PC-3 (cell line): Measurements from ENCODE around the gene FXYD3. TPM values are rescaled to one million over a fixed set of nuclear protein-coding genes. Genes with fewer than 3 reads are reported as not detected.

Experiments used
- ATAC-seq: fragments of 200-7000 bp; cut with Tn5 transposase; 2 replicates; pipeline ENCODE4 v1.9.1; 2020; ENCODE audit warnings: mild to moderate bottlenecking, moderate library complexity
- BruUV-seq: library from RNA; stranded (reverse); fragments of 400-500 nt; replicated peaks from 2 replicates; lab custom pipeline; 2021; lab: Mats Ljungman, UMichigan
- CTCF ChIA-PET: fragments of 300-600 bp; sonication (Branson Sonifier 250); formaldehyde crosslinking; loops from one replicate; lab custom pipeline; 2022; ENCODE audit warnings: antibody characterized with exemption; lab: Charles Lee
- POLR2A ChIA-PET: fragments of 300-600 bp; sonication (Branson Sonifier 250); formaldehyde crosslinking; loops from one replicate; lab custom pipeline; 2022; ENCODE audit warnings: antibody characterized with exemption; ENCODE audit not compliant: unreplicated experiment; lab: Charles Lee
- DNase-seq: peaks from one replicate; pipeline ENCODE4 v3.0.0-alpha.2; 2015
- H2AFZ ChIP-seq: fragments of 300-600 bp; sonication (generic); 2 replicates; pipeline ENCODE4 v1.6.0; 2016; ENCODE audit warnings: antibody characterized with exemption, low read length
- H3F3A ChIP-seq: fragments of 300-600 bp; sonication (generic); one replicate; pipeline ENCODE4 v1.6.0; 2017; ENCODE audit warnings: antibody characterized with exemption, low read length, control low read depth, mild to moderate bottlenecking; ENCODE audit not compliant: unreplicated experiment
- H3K27ac ChIP-seq: fragments of 300-600 bp; sonication (generic); 2 replicates; pipeline ENCODE4 v1.5.1; 2016; ENCODE audit warnings: mild to moderate bottlenecking, low read length
- H3K27me3 ChIP-seq: fragments of 300-600 bp; sonication (generic); 2 replicates; pipeline ENCODE4 v1.6.1; 2016; ENCODE audit warnings: low read length, mixed read lengths
- H3K36me3 ChIP-seq: fragments of 300-600 bp; sonication (generic); 2 replicates; pipeline ENCODE4 v1.6.1; 2016; ENCODE audit warnings: low read depth, mixed run types, low read length, mixed read lengths
- H3K4me1 ChIP-seq: fragments of 300-600 bp; sonication (generic); 2 replicates; pipeline ENCODE4 v1.5.1; 2016; ENCODE audit warnings: low read length; ENCODE audit not compliant: insufficient read depth
- H3K4me2 ChIP-seq: fragments of 300-600 bp; sonication (generic); 2 replicates; pipeline ENCODE4 v1.6.0; 2016; ENCODE audit warnings: low read length
- H3K4me3 ChIP-seq: fragments of 300-600 bp; sonication (generic); 2 replicates; pipeline ENCODE4 v1.5.1; 2016; ENCODE audit warnings: mild to moderate bottlenecking, low read length, mixed read lengths
- H3K79me2 ChIP-seq: fragments of 300-600 bp; sonication (generic); 2 replicates; pipeline ENCODE4 v1.6.1; 2017; ENCODE audit warnings: low read length, mixed read lengths
- H3K9ac ChIP-seq: fragments of 300-600 bp; sonication (generic); 2 replicates; pipeline ENCODE4 v1.6.0; 2016; ENCODE audit warnings: mild to moderate bottlenecking, low read length
- H3K9me2 ChIP-seq: fragments of 300-600 bp; sonication (generic); replicated peaks from 2 replicates; pipeline ENCODE4 v1.6.1; 2016; ENCODE audit warnings: mixed run types, low read length, mixed read lengths
- H3K9me3 ChIP-seq: fragments of 300-600 bp; sonication (generic); 2 replicates; pipeline ENCODE4 v1.6.1; 2016; ENCODE audit warnings: low read length, mixed read lengths
- H4K20me1 ChIP-seq: fragments of 300-600 bp; sonication (generic); 2 replicates; pipeline ENCODE4 v1.6.1; 2016; ENCODE audit warnings: low read length, mixed read lengths
- CTCF ChIP-seq: fragments of 300-600 bp; sonication (generic); conservative IDR thresholded peaks from 2 replicates; pipeline ENCODE4 v1.5.1; 2017; ENCODE audit warnings: antibody characterized with exemption, low read depth, mild to moderate bottlenecking, low read length
- EZH2 ChIP-seq: fragments of 300-600 bp; sonication (generic); IDR thresholded peaks from one replicate; pipeline ENCODE4 v1.6.1; 2017; ENCODE audit warnings: antibody characterized with exemption, mild to moderate bottlenecking, low read length; ENCODE audit not compliant: unreplicated experiment
- EZH2phosphoT487 ChIP-seq: fragments of 300-600 bp; sonication (generic); IDR thresholded peaks from 2 replicates; pipeline ENCODE4 v1.6.1; 2018; ENCODE audit warnings: mild to moderate bottlenecking, antibody characterized with exemption, low read length, borderline replicate concordance
- intact Hi-C: fragments of 100-400 bp; cut with micrococcal nuclease; formaldehyde crosslinking; loops from 2 replicates; pipeline ENCODE4 v1.9.0; 2023
- total RNA-seq: library from RNA; depleted of rRNA; stranded (reverse); fragments of >200 nt; gene quantifications from 2 replicates; pipeline ENCODE4 v1.2.3, GENCODE V29; 2014

The FXYD3 gene
- total RNA-seq, 1 experiment from 2014 or later = 61.6 TPM

GRCh38 chr19:35154525-35155406 is 39.1 kb downstream of the FXYD3 start, which contains the start of gene FXYD5:
Gene FXYD5 (plus strand): TSS chr19:35154735. CDS start chr19:35155551, 816 bp downstream.
- no TSS peak for BruUV-seq
- H3F3A ChIP-seq = no peaks in the 10 kb centered on the region
- intact Hi-C loops = no loop called here
- DNase-seq (peak; percentile 70), ATAC-seq (peak; percentile 85)
- no peaks in the 10 kb centered on the region for H3K27me3 ChIP-seq
- H2AFZ ChIP-seq = peak within 1 kb of the TSS; percentile 74
- H4K20me1 ChIP-seq = peaks cover 13% of the 10 kb centered on the region; the same call in 1 of the 2 replicates
- CTCF ChIA-PET = interaction anchor here (0.5 to 0.7 kb wide), 2 partner anchors 13 to 14 kb away, joined by 3 to 4 read pairs; no protein-coding TSS in a partner anchor
- peak within 1 kb of the TSS; percentile 62 for H3K27ac ChIP-seq
- peak within 1 kb of the TSS; percentile 98 for H3K4me2 ChIP-seq
- H3K4me1 ChIP-seq = peaks cover 14% of the 10 kb centered on the region
- POLR2A ChIA-PET = interaction anchor here (0.7 kb wide), 1 partner anchor 183 kb away, joined by 26 read pairs; no protein-coding TSS in a partner anchor
- no peaks in the 10 kb centered on the region for H3K9me2 ChIP-seq
- peak within 1 kb of the TSS; percentile 88 for H3K9ac ChIP-seq
- peaks cover 34% of the 10 kb centered on the region for H3K79me2 ChIP-seq
- TF ChIP-seq EZH2 (no peak), EZH2phosphoT487 (no peak), CTCF (no peak)
- H3K36me3 ChIP-seq = peaks cover 18% of the 10 kb centered on the region
- peak within 1 kb of the TSS; percentile 75 for H3K4me3 ChIP-seq
- no peaks in the 10 kb centered on the region for H3K9me3 ChIP-seq

GRCh38 chr19:35155441-35155840 is 39.8 kb downstream of the FXYD3 start:
- Histone ChIP-seq H3K36me3 (peaks cover 19% of the 10 kb centered on the region), H2AFZ (no peak overlapping the region), H3K4me2 (peak overlapping the region; percentile 98), H3F3A (no peaks in the 10 kb centered on the region), H3K9me3 (no peaks in the 10 kb centered on the region), H3K27ac (peak overlapping the region; percentile 62), H3K9me2 (no peaks in the 10 kb centered on the region), H3K27me3 (no peaks in the 10 kb centered on the region), H4K20me1 (peaks cover 13% of the 10 kb centered on the region; the same call in 1 of the 2 replicates), H3K4me1 (peaks cover 14% of the 10 kb centered on the region), H3K9ac (peak overlapping the region; percentile 88), H3K4me3 (peak overlapping the region; percentile 75), H3K79me2 (peaks cover 34% of the 10 kb centered on the region)
- no TSS peak for BruUV-seq
- ChIA-PET CTCF (no interaction called here), POLR2A (no interaction called here)
- DNase-seq = no peak
- TF ChIP-seq CTCF = no peak
- no peak for TF ChIP-seq EZH2
- no peak for TF ChIP-seq EZH2phosphoT487
- no peak; the same call in 1 of the 2 replicates for ATAC-seq
- intact Hi-C loops = no loop called here
